GM12878 (cell line): ENCODE measurements around the gene NDUFB4. TPM values are rescaled to one million over a fixed set of nuclear protein-coding genes. Genes with fewer than 3 reads are reported as not detected.
A peak's percentile ranks its signal among the peaks of the same experiment; 100 is the strongest.

Experiments used
- ATAC-seq: fragments of 200-7000 bp; cut with Tn5 transposase; 3 replicates; pipeline ENCODE4 v1.9.1; 2020; ENCODE audit warnings: mild to moderate bottlenecking, moderate library complexity
- BruUV-seq: library from RNA; stranded (reverse); fragments of 400-500 nt; replicated peaks from 2 replicates; lab custom pipeline; 2021; lab: Mats Ljungman, UMichigan
- CTCF ChIA-PET: fragments of 300-600 bp; sonication (Branson Sonifier 250); formaldehyde crosslinking; extraction: SDS; loops from one replicate; lab custom pipeline; 2021; ENCODE audit warnings: inconsistent platforms; lab: Yijun Ruan, JAX
- POLR2A ChIA-PET: fragments of 350-600 bp; formaldehyde crosslinking; extraction: SDS; loops from one replicate; lab custom pipeline; 2021; ENCODE audit warnings: inconsistent platforms; lab: Charles Lee
- RAD21 ChIA-PET: fragments of 300-600 bp; sonication (Branson Sonifier 250); formaldehyde crosslinking; loops from one replicate; lab custom pipeline; 2023; ENCODE audit warnings: antibody characterized with exemption; ENCODE audit not compliant: unreplicated experiment; lab: Charles Lee
- SMC1A ChIA-PET: fragments of 300-600 bp; sonication (Branson Sonifier 250); formaldehyde crosslinking; loops from one replicate; lab custom pipeline; 2023; ENCODE audit not compliant: unreplicated experiment, uncharacterized antibody; lab: Charles Lee
- DNase-seq: peaks from one replicate; pipeline ENCODE4 v3.0.0-alpha.2; 2011; ENCODE audit warnings: low read depth, low spot score
- FAIRE-seq: peaks from 3 replicates; lab custom pipeline; 2011; peaks lifted over from hg19 to GRCh38; lab: Jason Lieb, UNC
- H2AFZ ChIP-seq: 2 replicates; pipeline ENCODE4 v1.6.0; 2011; ENCODE audit warnings: low read depth, low read length, control low read depth; ENCODE audit not compliant: control insufficient read depth
- H3K27ac ChIP-seq: 2 replicates; pipeline ENCODE4 v1.5.1; 2011; ENCODE audit warnings: control low read depth; ENCODE audit not compliant: control insufficient read depth, insufficient read depth
- H3K27me3 ChIP-seq, 2 experiments: replicated peaks in 1 of 2; 2 replicates each; pipeline versions ENCODE4 v1.6.0 to v1.6.1; 2011; ENCODE audit warnings: low read length in 1 of 2; ENCODE audit not compliant: control insufficient read depth in 2 of 2, insufficient read depth in 2 of 2
- H3K36me3 ChIP-seq, 2 experiments: 2 replicates each; pipeline ENCODE4 v1.5.1; 2011; ENCODE audit warnings: low read length in 1 of 2; ENCODE audit not compliant: control insufficient read depth in 2 of 2, insufficient read depth in 2 of 2
- H3K4me1 ChIP-seq: 2 replicates; pipeline ENCODE4 v1.6.1; 2011; ENCODE audit warnings: mild to moderate bottlenecking, low read length, moderate library complexity, mixed read lengths; ENCODE audit not compliant: control insufficient read depth, insufficient read depth
- H3K4me2 ChIP-seq: 2 replicates; pipeline ENCODE4 v1.6.0; 2011; ENCODE audit warnings: control low read depth; ENCODE audit not compliant: control insufficient read depth, insufficient read depth
- H3K4me3 ChIP-seq: fragments of 200-600 bp; sonication (generic); 2 replicates; pipeline ENCODE4 v1.5.1; 2016
- H3K79me2 ChIP-seq: 2 replicates; pipeline ENCODE4 v1.6.0; 2011; ENCODE audit warnings: low read length; ENCODE audit not compliant: control insufficient read depth, insufficient read depth
- H3K9ac ChIP-seq: 2 replicates; pipeline ENCODE4 v1.8.0; 2011; ENCODE audit warnings: low read length, control low read depth, mixed read lengths; ENCODE audit not compliant: control insufficient read depth, insufficient read depth
- H3K9me3 ChIP-seq: replicated peaks from 3 replicates; pipeline ENCODE4 v1.5.1; 2011; ENCODE audit warnings: mild to moderate bottlenecking, low read length; ENCODE audit not compliant: control insufficient read depth, insufficient read depth
- H4K20me1 ChIP-seq: 2 replicates; pipeline ENCODE4 v1.6.0; 2011; ENCODE audit not compliant: control insufficient read depth, insufficient read depth
- BHLHE40 ChIP-seq, 2 experiments: fragments of 450-650 bp in 1 of 2; IDR thresholded peaks; 2 replicates each; pipeline ENCODE4 v1.6.1; 2011 to 2017; ENCODE audit warnings: low read depth in 2 of 2, borderline replicate concordance in 1 of 2, improper control_type of control experiment in 1 of 2, low read length in 1 of 2, mild to moderate bottlenecking in 1 of 2
- CBX5 ChIP-seq: sonication (generic); IDR thresholded peaks from 2 replicates; pipeline ENCODE4 v1.6.1; 2016; ENCODE audit warnings: low read depth, moderate library complexity, mild to moderate bottlenecking, inconsistent platforms
- MEF2A ChIP-seq: IDR thresholded peaks from 2 replicates; pipeline ENCODE4 v1.6.1; 2011; ENCODE audit warnings: low read depth, mild to moderate bottlenecking, low read length, moderate library complexity; ENCODE audit not compliant: insufficient read depth
- SPI1 ChIP-seq: IDR thresholded peaks from 2 replicates; pipeline ENCODE4 v1.6.1; 2011; ENCODE audit warnings: low read depth, mild to moderate bottlenecking, low read length, moderate library complexity, borderline replicate concordance; ENCODE audit not compliant: insufficient read depth
- STAT1 ChIP-seq: fragments of 450-650 bp; conservative IDR thresholded peaks from 2 replicates; pipeline ENCODE4 v1.6.1; 2014; ENCODE audit warnings: antibody characterized with exemption, mild to moderate bottlenecking
- YY1 ChIP-seq: IDR thresholded peaks from 2 replicates; pipeline ENCODE4 v1.6.1; 2011; ENCODE audit warnings: low read depth, mild to moderate bottlenecking, low read length
- WGBS: methylation state at CpG from one replicate; pipeline ENCODE4 v1.1.6; 2016; ENCODE audit warnings: low lambda C conversion rate; ENCODE audit not compliant: insufficient replicate concordance, insufficient coverage; ENCODE audit errors: missing lambda C conversion rate; 5-methylcytosine and 5-hydroxymethylcytosine counted together
- in situ Hi-C: fragments of 300-500 bp; cut with MboI; formaldehyde crosslinking; loops from 9 replicates; pipeline ENCODE4 v1.14.3; 2018; ENCODE audit warnings: mixed read lengths
- intact Hi-C: fragments of 100-400 bp; cut with micrococcal nuclease; formaldehyde crosslinking; loops from one replicate; pipeline ENCODE4 v1.14.2; 2022; ENCODE audit not compliant: unreplicated experiment
- polyA plus RNA-seq, 11 experiments: library from polyadenylated mRNA; depleted of rRNA in 4 of 11; unstranded in 6 of 11; stranded (reverse) in 5 of 11; fragments of >200 nt; fragmentation: Nextera tagmentation in 4 of 11; fragmentation: Illumina TruSeq in 1 of 11; extraction: Ambion mirVana in 4 of 11; extraction: Trizol in 1 of 11; gene quantifications; 1 replicate in 1 of 11; 2 replicates in 10 of 11; pipeline versions ENCODE4 v1.2.1 to v1.2.3, GENCODE V29; 2011 to 2016; ENCODE audit warnings: inconsistent platforms in 2 of 11, missing spikeins in 2 of 11, low read depth in 1 of 11
- total RNA-seq, 4 experiments: library from RNA; depleted of rRNA in 3 of 4; stranded (reverse); fragments of >200 nt in 3 of 4; fragmentation: Illumina TruSeq in 1 of 4; extraction: Trizol in 1 of 4; gene quantifications; 2 replicates each; pipeline versions ENCODE4 v1.2.1 to v1.2.3, GENCODE V29; 2013 to 2021
- TF ChIP-seq, protein P1 (sequence below): fragments of 450-650 bp; formaldehyde crosslinking; IDR thresholded peaks from 2 replicates; pipeline ENCODE4 v1.4.0; 2020; ENCODE audit warnings: mild to moderate bottlenecking, moderate library complexity
- TF ChIP-seq, protein P2 (sequence below): fragments of 150-350 bp; IDR thresholded peaks from 2 replicates; pipeline ENCODE4 v1.6.1; 2014; ENCODE audit warnings: mild to moderate bottlenecking, low read depth, low read length
- TF ChIP-seq, protein P3 (sequence below): IDR thresholded peaks from 2 replicates; pipeline ENCODE4 v1.6.1; 2012; ENCODE audit warnings: low read depth, low read length, improper control_type of control experiment

Gene NDUFB4
- total and polyA plus RNA-seq, 10 of the 15 experiments (the other 5 are each of a cell fraction or from before 2014, with no cell fraction given), result 155 to 864 (median 387) TPM

DNA sequence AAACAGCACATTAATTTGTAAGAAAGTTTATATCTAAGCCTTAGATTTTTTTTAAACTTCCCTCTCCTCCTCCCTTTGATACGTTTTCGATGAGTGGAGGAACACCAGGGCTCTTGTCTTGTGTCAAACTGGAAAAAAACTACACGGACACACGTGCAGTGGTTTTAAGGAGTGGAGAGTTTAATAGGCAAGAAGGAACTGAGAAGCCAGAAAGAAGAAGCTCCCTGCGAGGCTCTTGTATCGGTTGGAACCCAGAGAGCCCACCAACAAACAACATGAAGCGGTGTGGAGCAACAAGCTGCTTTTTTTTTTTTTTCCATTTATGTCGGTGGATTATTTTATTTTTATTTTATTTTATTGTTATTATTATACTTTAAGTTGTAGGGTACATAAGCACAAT, 18.6 kb downstream of the NDUFB4 start:
- Histone ChIP-seq H3K4me2 (no peak overlapping the region), H3K27ac (no peak overlapping the region)
- no TSS peak for BruUV-seq
- in situ Hi-C loops, result no loop called here
- TF ChIP-seq BHLHE40 (IDR thresholded peaks at IDR 0.05; ENCODE audit: borderline replicate concordance in 1 of 2, low read depth in 2 of 2, low read length in 1 of 2) (peak; percentile 26 to 48; a peak in 2 of 4 replicates), MEF2A (no peak), SPI1 (peak; percentile 12; the same call in 1 of the 2 replicates)
- TF ChIP-seq, all 136 proteins: peak for 2
- no peaks in the 10 kb centered on the region for H3K4me1 ChIP-seq
- POLR2A ChIA-PET, result interaction anchor here (1.9 kb wide), 1 partner anchor 19 kb away, joined by 6 read pairs; the partner anchor contains the start of gene NDUFB4
- SMC1A ChIA-PET, result interaction anchor here (1.3 to 3.0 kb wide), 6 partner anchors 8 to 181 kb away, joined by 4 to 20 read pairs (median 5); partner anchors contain the start of gene NDUFB4
- DNase-seq (no peak), FAIRE-seq (no peak), ATAC-seq (no peak)
- H3K9me3 ChIP-seq, result no peaks in the 10 kb centered on the region
- H4K20me1 ChIP-seq, result no peaks in the 10 kb centered on the region
- CTCF ChIA-PET, result interaction anchor here (0.6 to 3.0 kb wide), 5 partner anchors 12 to 180 kb away, joined by 3 to 12 read pairs (median 3); no protein-coding TSS in a partner anchor
- no peaks in the 10 kb centered on the region for H3K79me2 ChIP-seq
- H3K4me3 ChIP-seq, result no peak overlapping the region
- no peaks in the 10 kb centered on the region for H3K36me3 ChIP-seq
- H2AFZ ChIP-seq, result no peak overlapping the region
- H3K9ac ChIP-seq, result no peak overlapping the region
- RAD21 ChIA-PET, result no interaction called here
- intact Hi-C loops, result no loop called here
- H3K27me3 ChIP-seq, result no peaks in the 10 kb centered on the region
- 63% methylated on average over 8 of the region's 8 CpGs for WGBS

DNA sequence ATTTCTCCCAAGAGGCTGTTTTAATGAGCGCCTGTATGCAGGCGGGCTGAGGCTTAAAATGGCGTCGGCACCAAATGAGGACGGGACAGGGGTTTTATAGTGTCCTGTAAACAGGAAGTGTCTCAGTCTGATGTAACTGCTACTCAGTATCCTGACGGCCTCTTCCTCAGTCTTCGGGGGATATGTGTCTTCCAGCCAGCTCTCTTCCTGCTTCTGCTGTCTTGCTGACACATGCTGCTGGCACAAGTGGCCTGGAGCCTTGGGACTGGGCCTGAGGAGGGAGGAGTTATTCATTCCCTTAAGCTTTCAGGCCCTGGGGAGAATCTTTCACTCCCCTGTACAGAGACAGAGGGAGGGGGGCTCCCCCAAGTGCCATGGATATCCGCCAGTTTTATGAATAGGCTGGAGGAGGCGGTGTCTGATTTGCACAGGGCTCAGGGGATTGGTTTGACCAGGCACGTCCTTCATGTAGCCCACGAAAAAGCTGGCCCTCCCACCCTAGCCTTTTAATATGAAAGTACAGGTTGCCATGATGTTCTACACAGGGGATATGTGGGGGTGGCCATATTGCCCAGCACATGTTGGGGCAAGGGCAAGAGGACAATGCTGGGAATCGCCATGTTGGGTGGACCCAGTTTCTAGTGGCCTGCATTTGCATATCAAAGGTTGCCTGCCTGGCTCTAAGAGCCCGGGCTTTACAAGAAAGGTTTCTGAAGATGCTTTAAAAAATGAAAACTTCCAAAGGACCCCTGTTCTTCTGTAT, 19.9 kb downstream of the NDUFB4 start:
- SMC1A ChIA-PET, result interaction anchor here (0.6 kb wide), 1 partner anchor 224 kb away, joined by 3 read pairs; no protein-coding TSS in a partner anchor
- POLR2A ChIA-PET, result no interaction called here
- CTCF ChIA-PET, result no interaction called here
- Histone ChIP-seq H2AFZ (peak overlapping the region; percentile 77), H3K79me2 (no peaks in the 10 kb centered on the region), H3K4me1 (no peaks in the 10 kb centered on the region), H3K4me3 (no peak overlapping the region), H3K36me3 (no peaks in the 10 kb centered on the region), H3K4me2 (no peak overlapping the region), H3K9ac (no peak overlapping the region), H3K27ac (no peak overlapping the region), H4K20me1 (no peaks in the 10 kb centered on the region), H3K27me3 (no peaks in the 10 kb centered on the region), H3K9me3 (no peaks in the 10 kb centered on the region)
- no TSS peak for BruUV-seq
- TF ChIP-seq YY1 (peak; percentile 68), CBX5 (no peak), STAT1 (no peak)
- TF ChIP-seq, protein P1, sequence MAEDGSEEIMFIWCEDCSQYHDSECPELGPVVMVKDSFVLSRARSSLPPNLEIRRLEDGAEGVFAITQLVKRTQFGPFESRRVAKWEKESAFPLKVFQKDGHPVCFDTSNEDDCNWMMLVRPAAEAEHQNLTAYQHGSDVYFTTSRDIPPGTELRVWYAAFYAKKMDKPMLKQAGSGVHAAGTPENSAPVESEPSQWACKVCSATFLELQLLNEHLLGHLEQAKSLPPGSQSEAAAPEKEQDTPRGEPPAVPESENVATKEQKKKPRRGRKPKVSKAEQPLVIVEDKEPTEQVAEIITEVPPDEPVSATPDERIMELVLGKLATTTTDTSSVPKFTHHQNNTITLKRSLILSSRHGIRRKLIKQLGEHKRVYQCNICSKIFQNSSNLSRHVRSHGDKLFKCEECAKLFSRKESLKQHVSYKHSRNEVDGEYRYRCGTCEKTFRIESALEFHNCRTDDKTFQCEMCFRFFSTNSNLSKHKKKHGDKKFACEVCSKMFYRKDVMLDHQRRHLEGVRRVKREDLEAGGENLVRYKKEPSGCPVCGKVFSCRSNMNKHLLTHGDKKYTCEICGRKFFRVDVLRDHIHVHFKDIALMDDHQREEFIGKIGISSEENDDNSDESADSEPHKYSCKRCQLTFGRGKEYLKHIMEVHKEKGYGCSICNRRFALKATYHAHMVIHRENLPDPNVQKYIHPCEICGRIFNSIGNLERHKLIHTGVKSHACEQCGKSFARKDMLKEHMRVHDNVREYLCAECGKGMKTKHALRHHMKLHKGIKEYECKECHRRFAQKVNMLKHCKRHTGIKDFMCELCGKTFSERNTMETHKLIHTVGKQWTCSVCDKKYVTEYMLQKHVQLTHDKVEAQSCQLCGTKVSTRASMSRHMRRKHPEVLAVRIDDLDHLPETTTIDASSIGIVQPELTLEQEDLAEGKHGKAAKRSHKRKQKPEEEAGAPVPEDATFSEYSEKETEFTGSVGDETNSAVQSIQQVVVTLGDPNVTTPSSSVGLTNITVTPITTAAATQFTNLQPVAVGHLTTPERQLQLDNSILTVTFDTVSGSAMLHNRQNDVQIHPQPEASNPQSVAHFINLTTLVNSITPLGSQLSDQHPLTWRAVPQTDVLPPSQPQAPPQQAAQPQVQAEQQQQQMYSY (CRISPR knock-in tag), result no peak
- TF ChIP-seq, protein P2, sequence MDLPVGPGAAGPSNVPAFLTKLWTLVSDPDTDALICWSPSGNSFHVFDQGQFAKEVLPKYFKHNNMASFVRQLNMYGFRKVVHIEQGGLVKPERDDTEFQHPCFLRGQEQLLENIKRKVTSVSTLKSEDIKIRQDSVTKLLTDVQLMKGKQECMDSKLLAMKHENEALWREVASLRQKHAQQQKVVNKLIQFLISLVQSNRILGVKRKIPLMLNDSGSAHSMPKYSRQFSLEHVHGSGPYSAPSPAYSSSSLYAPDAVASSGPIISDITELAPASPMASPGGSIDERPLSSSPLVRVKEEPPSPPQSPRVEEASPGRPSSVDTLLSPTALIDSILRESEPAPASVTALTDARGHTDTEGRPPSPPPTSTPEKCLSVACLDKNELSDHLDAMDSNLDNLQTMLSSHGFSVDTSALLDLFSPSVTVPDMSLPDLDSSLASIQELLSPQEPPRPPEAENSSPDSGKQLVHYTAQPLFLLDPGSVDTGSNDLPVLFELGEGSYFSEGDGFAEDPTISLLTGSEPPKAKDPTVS, result no peak
- TF ChIP-seq, protein P3, sequence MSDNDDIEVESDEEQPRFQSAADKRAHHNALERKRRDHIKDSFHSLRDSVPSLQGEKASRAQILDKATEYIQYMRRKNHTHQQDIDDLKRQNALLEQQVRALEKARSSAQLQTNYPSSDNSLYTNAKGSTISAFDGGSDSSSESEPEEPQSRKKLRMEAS, result no peak
- FAIRE-seq (no peak), DNase-seq (no peak), ATAC-seq (no peak)
- 49% methylated on average over 13 of the region's 13 CpGs for WGBS
- RAD21 ChIA-PET, result interaction anchor here (1.4 kb wide), 1 partner anchor 20 kb away, joined by 4 read pairs; the partner anchor contains the start of gene NDUFB4
- in situ Hi-C loops, result no loop called here
- intact Hi-C loops, result no loop called here
